Measurements from ENCODE around the gene UBAC2. TPM values are rescaled to one million over a fixed set of nuclear protein-coding genes. Genes with fewer than 3 reads are reported as not detected.

The UBAC2 gene
- total and polyA plus RNA-seq, 2 of the 4 experiments (the other 2 are of a cell fraction): 20.8 to 36.3 TPM

GRCh38 chr13:99376132-99376531, 175.5 kb downstream of the UBAC2 start:
- no peaks in the 10 kb centered on the region; the same call in 1 of the 2 replicates for H3K9me1 ChIP-seq (ENCODE audit: insufficient read depth, low read length)
- H4K20me1 ChIP-seq (ENCODE audit: insufficient read depth, low read length): no peaks in the 10 kb centered on the region; the same call in 1 of the 2 replicates
- no peak overlapping the region for H3K9ac ChIP-seq (ENCODE audit: low read depth, low read length)
- H3K36me3 ChIP-seq (ENCODE audit: control insufficient read depth, insufficient read depth, low read length): peaks cover 6% of the 10 kb centered on the region; the same call in 1 of the 2 replicates
- H3K4ac ChIP-seq (ENCODE audit: low read depth, low read length): no peak overlapping the region
- H4K5ac ChIP-seq (ENCODE audit: low read depth, low read length): no peak overlapping the region
- H2AK9ac ChIP-seq (replicated peaks; ENCODE audit: low read depth, low read length, poor library complexity): no peak overlapping the region
- ChIA-PET CTCF (no interaction called here), POLR2A (ENCODE audit: unreplicated experiment) (no interaction called here)
- no peak overlapping the region for H3K18ac ChIP-seq (ENCODE audit: low read depth, low read length)
- H3K4me3 ChIP-seq (ENCODE audit: insufficient read depth, low read depth, low read length): no peak overlapping the region
- no peak overlapping the region for H3K23ac ChIP-seq (ENCODE audit: low read depth, low read length)
- no peaks in the 10 kb centered on the region for H3K9me3 ChIP-seq (ENCODE audit: control insufficient read depth, insufficient read depth, low read length)
- H3K27ac ChIP-seq (ENCODE audit: insufficient read depth, low read length): no peak overlapping the region
- H2BK20ac ChIP-seq (ENCODE audit: low read depth, low read length): no peak overlapping the region
- H3K14ac ChIP-seq (replicated peaks; ENCODE audit: low read depth, low read length): no peak overlapping the region
- no peaks in the 10 kb centered on the region for H3K27me3 ChIP-seq (ENCODE audit: control insufficient read depth, insufficient read depth, low read length)
- BruUV-seq (replicated peaks): no TSS peak
- H3K4me1 ChIP-seq (ENCODE audit: control insufficient read depth, insufficient read depth, low read length): no peaks in the 10 kb centered on the region
- H2BK5ac ChIP-seq (ENCODE audit: low read depth, low read length, poor library complexity, severe bottlenecking): no peak overlapping the region
- WGBS, 2 experiments (ENCODE audit: extremely low coverage in 2 of 2, insufficient read length in 1 of 2): 100% methylated on average over 3 of the region's 6 CpGs; no CpG with 5 or more reads in 1 of the 2 experiments
- no peak overlapping the region for H4K91ac ChIP-seq (ENCODE audit: insufficient read depth, low read depth, low read length)
- no peak overlapping the region for H2BK15ac ChIP-seq (ENCODE audit: low read depth, low read length)
- H3K56ac ChIP-seq (ENCODE audit: extremely low read depth, insufficient read depth, low read length): no peak overlapping the region
- DNase-seq: no peak
- dilution Hi-C loops (cut with HindIII; ENCODE audit: low sequenced_read_pairs, unreplicated experiment): no loop called here
- in situ Hi-C loops (cut with MboI; ENCODE audit: low sequenced_read_pairs): no loop called here
- ATAC-seq (ENCODE audit: low read depth): no peak
- H2AFZ ChIP-seq (replicated peaks; ENCODE audit: low read length, poor library complexity): no peak overlapping the region
- H3K79me1 ChIP-seq (ENCODE audit: low read depth in 1 of 2, low read length in 2 of 2): no peaks in the 10 kb centered on the region; a peak in 1 of 4 replicates
- intact Hi-C loops (cut with micrococcal nuclease): no loop called here
- TF ChIP-seq POLR2A (IDR thresholded peaks at IDR 0.05; ENCODE audit: low read depth, low read length) (no peak), RAD21 (IDR thresholded peaks at IDR 0.05; ENCODE audit: low read length) (no peak), BHLHE40 (IDR thresholded peaks at IDR 0.05; ENCODE audit: low read depth, low read length) (no peak), FOS (IDR thresholded peaks at IDR 0.05; ENCODE audit: low read depth, low read length) (no peak), USF2 (IDR thresholded peaks at IDR 0.05; ENCODE audit: low read depth, low read length) (no peak), CTCF (conservative IDR thresholded peaks at IDR 0.05; ENCODE audit: low read depth, low read length) (no peak), RFX5 (IDR thresholded peaks at IDR 0.05; ENCODE audit: low read depth, low read length) (no peak)
- H2BK120ac ChIP-seq (ENCODE audit: low read depth, low read length): no peak overlapping the region
- H4K8ac ChIP-seq (ENCODE audit: low read depth in 2 of 2, low read length in 2 of 2): no peak overlapping the region
- no peak overlapping the region for H2AK5ac ChIP-seq (ENCODE audit: low read depth, low read length)
- H3K4me2 ChIP-seq (ENCODE audit: low read depth, low read length): no peak overlapping the region

Measured in IMR-90 (cell line).